Stimulated activated CD4-positive, alpha-beta T cell treated with anti-CD3 and anti-CD28 coated beads, Interleukin-15, amount 100 ng/mL, for 48 hours (primary cell): ENCODE data around the gene DPH6.
"Not testable (repeated sequence)": the region's sequence is repeated elsewhere in the genome, so short reads cannot be mapped to it uniquely, and the experiment has no call there.

Experiments
- DNase-seq, 2 donors: peaks; one replicate each; pipeline ENCODE4 v3.0.0-alpha.2; 2020; ENCODE audit warnings: low read depth in 2 of 2

Gene DPH6

GRCh38 chr15:35437157-35437556 is 108.8 kb downstream of the DPH6 start:
- DNase-seq, result no peak

GRCh38 chr15:35436422-35436821 is 109.5 kb downstream of the DPH6 start:
- no peak for DNase-seq

GRCh38 chr15:35431281-35431680 is 114.7 kb downstream of the DPH6 start:
- DNase-seq, result no peak

GRCh38 chr15:35430301-35430700 is 115.7 kb downstream of the DPH6 start:
- DNase-seq, result no peak

- DNase-seq, result no peak
Observed at GRCh38 chr15:35427496-35427895, 118.5 kb downstream of the DPH6 start.

GRCh38 chr15:35427091-35427490 is 118.9 kb downstream of the DPH6 start:
- DNase-seq, result no peak

- DNase-seq, result no peak
Observed at GRCh38 chr15:35410775-35411174, 135.2 kb downstream of the DPH6 start.

- DNase-seq, result no peak
Observed at GRCh38 chr15:35399901-35400300, 146.1 kb downstream of the DPH6 start.

GRCh38 chr15:35397027-35397426 is 148.9 kb downstream of the DPH6 start:
- DNase-seq, result no peak

GRCh38 chr15:35394416-35394815 is 151.5 kb downstream of the DPH6 start:
- DNase-seq, result no peak

- no peak for DNase-seq
Observed at GRCh38 chr15:35393398-35393797, 152.6 kb downstream of the DPH6 start.

GRCh38 chr15:35391408-35391984 is 154.5 kb downstream of the DPH6 start:
- not testable (repeated sequence) for DNase-seq

GRCh38 chr15:35383506-35383905 is 162.5 kb downstream of the DPH6 start:
- no peak for DNase-seq

- DNase-seq, result no peak
Observed at GRCh38 chr15:35381328-35381727, 164.6 kb downstream of the DPH6 start.

GRCh38 chr15:35379972-35380371 is 166.0 kb downstream of the DPH6 start:
- no peak for DNase-seq

GRCh38 chr15:35378454-35378853 is 167.5 kb downstream of the DPH6 start:
- not testable (repeated sequence) for DNase-seq

- no peak for DNase-seq
Observed at GRCh38 chr15:35376707-35377106, 169.3 kb downstream of the DPH6 start.

GRCh38 chr15:35374661-35375060 is 171.3 kb downstream of the DPH6 start:
- no peak for DNase-seq

- no peak for DNase-seq
Observed at GRCh38 chr15:35362195-35362829, 183.7 kb downstream of the DPH6 start.

GRCh38 chr15:35358824-35359223 is 187.1 kb downstream of the DPH6 start:
- DNase-seq, result no peak

- no peak for DNase-seq
Observed at GRCh38 chr15:35351059-35351458, 194.9 kb downstream of the DPH6 start.

- no peak for DNase-seq
Observed at GRCh38 chr15:35349916-35350315, 196.0 kb downstream of the DPH6 start.

GRCh38 chr15:35330916-35331315 is 215.0 kb downstream of the DPH6 start:
- no peak for DNase-seq
